ELR (cell line): Measurements from ENCODE around the gene PHACTR4.
A peak's percentile ranks its signal among the peaks of the same experiment; 100 is the strongest.
"Not testable (repeated sequence)": the region's sequence is repeated elsewhere in the genome, so short reads cannot be mapped to it uniquely, and the experiment has no call there.

Experiments
- DNase-seq: peaks from one replicate; pipeline ENCODE4 v3.0.0-alpha.2; 2015; ENCODE audit warnings: low read depth

PHACTR4 gene

GRCh38 chr1:28369371-28370238 lies at the start of gene PHACTR4:
Gene PHACTR4, plus strand, starts transcription at chr1:28369740. Its CDS starts 37,708 bp downstream, at chr1:28407448.
- DNase-seq, result peak; percentile 95

- DNase-seq, result no peak
Measured at GRCh38 chr1:28322194-28322593, 47.3 kb upstream of the PHACTR4 start.

- DNase-seq, result no peak
Measured at GRCh38 chr1:28323720-28324119, 45.8 kb upstream of the PHACTR4 start.

GRCh38 chr1:28326515-28326914 lies 43.0 kb upstream of the PHACTR4 start:
- no peak for DNase-seq

GRCh38 chr1:28326984-28327383 lies 42.6 kb upstream of the PHACTR4 start:
- peak; percentile 67 for DNase-seq

- not testable (repeated sequence) for DNase-seq
Measured at GRCh38 chr1:28327431-28327830, 42.1 kb upstream of the PHACTR4 start.

- no peak for DNase-seq
Measured at GRCh38 chr1:28328228-28328648, 41.3 kb upstream of the PHACTR4 start.

GRCh38 chr1:28329395-28330153 lies 40.0 kb upstream of the PHACTR4 start:
- DNase-seq, result peak; percentile 56

- no peak for DNase-seq
Measured at GRCh38 chr1:28338897-28339296, 30.6 kb upstream of the PHACTR4 start.

GRCh38 chr1:28339551-28339950 lies 30.0 kb upstream of the PHACTR4 start:
- no peak for DNase-seq

- no peak for DNase-seq
Measured at GRCh38 chr1:28340221-28340974, 29.1 kb upstream of the PHACTR4 start.

GRCh38 chr1:28341591-28341990 lies 27.9 kb upstream of the PHACTR4 start:
- DNase-seq, result peak; percentile 71

- DNase-seq, result peak; percentile 90
Measured at GRCh38 chr1:28343405-28343804, 26.1 kb upstream of the PHACTR4 start.

- not testable (repeated sequence) for DNase-seq
Measured at GRCh38 chr1:28353248-28353810, 16.2 kb upstream of the PHACTR4 start.

GRCh38 chr1:28354121-28354520 lies 15.4 kb upstream of the PHACTR4 start:
- peak; percentile 76 for DNase-seq

- no peak for DNase-seq
Measured at GRCh38 chr1:28358716-28359115, 10.8 kb upstream of the PHACTR4 start.

- peak; percentile 76 for DNase-seq
Measured at GRCh38 chr1:28359592-28360239, 9.8 kb upstream of the PHACTR4 start.

GRCh38 chr1:28364888-28365287 lies 4.7 kb upstream of the PHACTR4 start:
- DNase-seq, result no peak

GRCh38 chr1:28365864-28366263 lies 3.7 kb upstream of the PHACTR4 start:
- DNase-seq, result no peak

- DNase-seq, result not testable (repeated sequence)
Measured at GRCh38 chr1:28368608-28369007, 932 bp upstream of the PHACTR4 start.

GRCh38 chr1:28370239-28371009 lies 884 bp downstream of the PHACTR4 start:
- peak; percentile 62 for DNase-seq
